ENCODE results near the gene CAMSAP1.

GRCh38 chr9:135849181-135849580 lies 58.2 kb downstream of the CAMSAP1 start:
- TF ChIP-seq, protein P1, sequence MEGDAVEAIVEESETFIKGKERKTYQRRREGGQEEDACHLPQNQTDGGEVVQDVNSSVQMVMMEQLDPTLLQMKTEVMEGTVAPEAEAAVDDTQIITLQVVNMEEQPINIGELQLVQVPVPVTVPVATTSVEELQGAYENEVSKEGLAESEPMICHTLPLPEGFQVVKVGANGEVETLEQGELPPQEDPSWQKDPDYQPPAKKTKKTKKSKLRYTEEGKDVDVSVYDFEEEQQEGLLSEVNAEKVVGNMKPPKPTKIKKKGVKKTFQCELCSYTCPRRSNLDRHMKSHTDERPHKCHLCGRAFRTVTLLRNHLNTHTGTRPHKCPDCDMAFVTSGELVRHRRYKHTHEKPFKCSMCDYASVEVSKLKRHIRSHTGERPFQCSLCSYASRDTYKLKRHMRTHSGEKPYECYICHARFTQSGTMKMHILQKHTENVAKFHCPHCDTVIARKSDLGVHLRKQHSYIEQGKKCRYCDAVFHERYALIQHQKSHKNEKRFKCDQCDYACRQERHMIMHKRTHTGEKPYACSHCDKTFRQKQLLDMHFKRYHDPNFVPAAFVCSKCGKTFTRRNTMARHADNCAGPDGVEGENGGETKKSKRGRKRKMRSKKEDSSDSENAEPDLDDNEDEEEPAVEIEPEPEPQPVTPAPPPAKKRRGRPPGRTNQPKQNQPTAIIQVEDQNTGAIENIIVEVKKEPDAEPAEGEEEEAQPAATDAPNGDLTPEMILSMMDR (IDR thresholded peaks at IDR 0.05 in 8 of 11, conservative IDR thresholded peaks at IDR 0.05 in 3 of 11) = no peak
- TF ChIP-seq POLR2A (IDR thresholded peaks at IDR 0.05) = no peak
